Activated CD8-positive, alpha-beta memory T cell treated with anti-CD3 and anti-CD28 coated beads for 1 hour (primary cell): ENCODE measurements around the gene TCHP.
"Not testable (repeated sequence)": the region's sequence is repeated elsewhere in the genome, so short reads cannot be mapped to it uniquely, and the experiment has no call there.

Source experiments
- DNase-seq, 2 donors: peaks; one replicate each; pipeline ENCODE4 v3.0.0-alpha.2; 2020; ENCODE audit warnings: low read depth in 1 of 2; ENCODE audit errors: extremely low read depth in 1 of 2

TCHP gene

DNA sequence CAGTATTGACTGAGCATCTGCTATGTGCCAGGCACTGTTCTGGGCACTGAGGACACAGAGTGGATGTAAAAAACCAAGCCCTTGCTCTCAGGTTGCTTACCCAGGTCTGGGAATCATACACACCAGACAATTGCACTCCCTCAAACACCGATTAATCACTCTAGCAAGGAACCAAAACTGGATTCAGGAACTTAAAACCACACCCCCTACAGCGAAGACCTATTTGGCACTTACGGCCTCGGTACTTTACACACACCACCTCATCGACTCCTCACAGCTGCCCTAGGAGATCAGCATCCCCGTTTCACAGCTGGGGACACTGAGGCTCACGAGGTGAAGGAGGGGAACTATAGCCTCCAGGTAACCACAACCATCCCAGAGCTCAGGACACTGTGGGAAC lies 21.3 kb upstream of the TCHP start:
- no peak for DNase-seq

DNA sequence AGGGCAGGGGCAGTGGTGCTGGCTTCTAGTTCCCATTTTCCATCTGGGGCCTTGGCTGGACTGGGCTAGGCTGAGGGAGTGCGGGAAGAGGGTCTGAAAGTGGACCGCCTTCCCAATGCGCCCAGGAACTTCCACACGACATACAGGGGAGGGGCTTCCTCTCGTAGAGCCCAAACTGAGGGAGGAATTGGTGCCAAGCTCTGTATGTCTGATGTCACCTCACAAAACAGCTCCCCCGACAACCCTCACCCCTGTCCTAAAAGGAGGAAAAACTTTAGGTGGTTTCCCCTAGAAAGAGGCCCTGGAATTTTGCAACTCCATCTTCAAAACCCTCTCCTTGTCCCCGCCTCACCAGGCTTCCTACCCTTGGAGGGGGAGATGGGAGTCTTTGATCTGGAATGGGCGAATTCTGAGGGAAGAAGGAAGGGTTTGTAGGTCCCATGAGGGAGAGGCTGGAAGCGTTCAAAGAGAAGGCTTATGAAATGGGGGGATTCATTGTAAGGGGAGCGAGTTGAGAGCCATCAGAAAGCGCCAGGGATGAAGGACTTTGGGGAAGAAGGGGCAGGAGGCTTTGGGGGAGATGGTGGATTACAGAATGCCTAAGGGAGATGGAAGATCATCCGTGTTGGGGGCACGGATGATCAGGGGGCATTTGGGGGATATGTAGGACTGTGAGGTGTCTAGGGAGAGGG lies 20.6 kb upstream of the TCHP start:
- no peak for DNase-seq

DNA sequence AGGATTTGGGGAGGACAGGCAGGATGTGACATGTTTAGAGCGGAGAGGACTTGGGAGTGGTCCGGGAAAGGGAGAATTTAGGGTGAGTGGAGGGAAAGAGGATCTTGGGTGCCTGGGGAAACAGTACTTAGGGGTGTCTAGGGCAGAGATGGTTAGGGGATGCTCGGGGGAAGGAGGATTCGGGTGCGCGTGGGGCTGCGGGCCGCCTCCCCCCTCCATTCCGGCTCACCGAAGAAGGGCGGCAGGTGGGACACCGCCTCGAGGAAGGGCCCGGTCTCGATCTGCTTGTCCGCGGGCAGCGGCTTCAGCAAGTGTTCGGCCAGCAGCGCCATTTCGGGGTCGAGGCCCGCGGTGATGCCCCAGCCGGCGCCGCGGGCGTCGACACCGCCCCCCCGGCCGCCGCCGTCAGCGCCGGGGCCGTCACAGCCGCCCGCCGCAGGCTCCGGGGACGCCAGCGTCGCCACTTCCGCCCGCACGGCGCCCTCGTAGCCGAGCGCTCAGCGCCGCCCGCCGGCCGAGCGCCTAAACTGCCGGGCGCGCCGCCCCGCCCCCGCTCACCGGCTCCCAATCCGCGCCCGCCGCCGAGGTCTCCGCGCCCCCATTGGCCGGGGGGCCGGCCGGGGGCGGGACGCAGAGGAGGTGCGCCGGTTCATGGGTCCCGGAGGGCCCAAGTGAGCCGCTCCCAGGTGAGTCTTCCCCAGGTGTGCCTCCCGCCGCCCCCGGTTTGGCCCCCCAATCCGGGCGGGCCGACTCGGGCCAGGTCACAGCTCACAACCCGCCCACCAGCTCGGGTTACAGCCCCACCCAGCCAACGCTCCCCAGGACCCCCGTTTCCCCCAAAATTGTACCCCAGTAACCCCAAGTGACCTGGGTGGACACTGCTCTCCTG lies 19.8 kb upstream of the TCHP start, which contains the start of gene GLTP:
TSS of gene GLTP (minus strand) at position 499 of the 889 bp plus-strand sequence. CDS start at position 332, 167 bp downstream.
- peak; percentile 63 to 88 for DNase-seq

DNA sequence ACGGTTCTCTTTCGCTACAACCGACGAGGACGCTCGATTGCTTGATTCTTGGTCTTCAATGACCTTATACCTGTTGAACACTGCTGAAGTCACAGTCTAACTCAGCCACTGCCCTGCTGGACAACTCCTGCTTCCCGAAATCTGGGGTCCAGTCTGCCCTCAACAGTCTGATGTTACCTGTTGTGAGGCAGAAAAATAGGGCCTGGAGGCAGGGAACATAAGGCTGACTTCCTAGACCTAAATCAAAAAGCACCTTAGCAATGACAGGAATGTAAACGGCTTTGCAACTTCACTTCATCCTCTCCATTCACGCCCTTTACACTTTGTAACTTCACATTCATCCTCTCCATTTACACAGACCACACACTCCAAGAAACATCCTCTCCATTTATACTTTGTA lies 19.1 kb upstream of the TCHP start:
- DNase-seq: no peak

DNA sequence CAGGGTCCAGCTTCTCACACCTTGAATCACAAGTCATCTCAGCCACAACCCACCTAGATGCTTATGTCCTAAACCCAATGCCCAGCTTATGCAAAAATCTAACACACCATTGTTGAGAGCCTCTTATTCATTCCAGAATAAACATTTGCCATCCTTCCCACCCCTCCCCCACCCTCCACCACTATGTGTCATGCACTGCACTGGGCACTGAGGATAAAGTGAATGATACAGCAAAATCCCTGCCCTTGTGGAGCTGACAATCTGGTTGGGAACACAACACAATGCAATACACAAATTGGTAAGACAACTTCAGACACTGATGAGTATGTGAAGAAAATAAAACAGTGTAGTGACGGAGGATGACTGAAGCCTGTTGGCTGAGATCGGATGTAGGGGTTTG lies 18.3 kb upstream of the TCHP start:
- no peak for DNase-seq

DNA sequence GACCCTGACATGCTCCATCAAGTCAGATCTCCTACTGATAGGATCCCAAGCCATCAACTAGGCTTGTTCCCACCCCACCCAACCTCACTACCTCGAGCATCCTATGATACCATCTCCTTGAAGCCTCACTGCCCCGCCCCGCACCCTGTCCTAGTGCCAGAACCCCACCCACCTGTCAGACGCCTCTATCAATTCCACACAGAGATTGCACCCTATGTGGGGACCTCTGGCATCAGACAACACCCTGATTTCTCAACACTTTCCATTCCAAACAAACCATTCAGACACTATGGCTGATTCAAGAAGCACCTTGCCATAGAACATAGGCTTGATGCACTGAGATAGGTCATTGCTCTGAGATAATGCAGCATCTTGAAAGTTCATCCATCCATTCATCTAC lies 16.6 kb upstream of the TCHP start:
- no peak for DNase-seq

DNA sequence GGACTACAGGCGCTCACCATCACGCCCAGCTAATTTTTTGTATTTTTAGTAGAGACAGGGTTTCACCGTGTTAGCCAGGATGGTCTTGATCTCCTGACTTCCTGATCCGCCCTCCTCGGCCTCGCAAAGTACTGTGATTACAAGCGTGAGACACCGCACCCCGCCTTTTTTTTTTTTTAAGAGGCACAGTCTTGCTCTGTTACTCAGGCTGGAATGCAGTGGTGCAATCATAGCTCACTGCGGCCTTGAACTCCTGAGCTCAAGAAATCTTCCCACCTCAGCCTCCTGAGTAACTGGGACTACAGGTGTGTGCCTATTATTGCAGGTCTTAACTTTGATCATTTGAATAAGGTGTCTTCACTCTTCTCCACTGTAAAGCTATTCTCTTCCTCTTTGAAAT lies 14.5 kb upstream of the TCHP start:
- no peak for DNase-seq

DNA sequence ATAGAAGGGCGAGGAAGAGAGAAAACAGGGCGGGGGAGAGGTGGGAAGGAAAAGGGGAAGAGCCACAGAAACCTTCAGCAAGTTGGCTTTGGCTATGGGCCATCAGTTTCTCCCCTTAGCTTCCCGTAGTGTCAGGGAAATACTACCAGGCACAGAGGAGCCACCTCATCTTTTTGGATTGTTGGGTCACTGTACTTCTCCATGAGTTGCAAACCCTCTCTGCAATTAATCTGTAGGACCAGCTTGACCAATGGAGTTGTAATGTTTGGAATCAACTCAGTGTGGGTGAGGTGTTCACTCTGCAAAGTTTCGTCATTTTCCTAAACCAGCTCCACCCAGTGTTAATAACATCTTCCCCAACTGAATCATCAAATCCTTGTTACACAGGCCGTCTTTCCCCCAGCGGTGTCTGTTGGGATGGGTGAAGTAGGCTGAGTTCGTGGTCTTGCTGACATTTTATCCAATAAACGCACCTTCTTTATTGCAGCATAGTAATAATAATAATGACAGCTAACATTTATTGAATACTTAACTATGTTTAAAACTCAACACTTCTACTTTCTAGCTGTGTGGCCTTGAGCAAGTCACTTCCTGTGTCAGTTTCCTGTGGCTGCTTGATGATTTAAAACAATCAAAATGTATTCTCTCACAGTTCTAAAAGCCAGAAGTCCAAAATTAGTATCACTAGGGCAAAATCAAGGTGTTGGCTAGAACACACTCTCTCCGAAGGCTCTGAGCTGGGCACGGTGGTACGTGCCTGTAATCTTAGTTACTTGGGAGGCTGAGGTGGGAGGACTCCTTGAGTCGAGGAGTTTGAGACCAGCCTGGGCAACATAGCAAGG lies 11.7 kb upstream of the TCHP start:
- DNase-seq: no peak

DNA sequence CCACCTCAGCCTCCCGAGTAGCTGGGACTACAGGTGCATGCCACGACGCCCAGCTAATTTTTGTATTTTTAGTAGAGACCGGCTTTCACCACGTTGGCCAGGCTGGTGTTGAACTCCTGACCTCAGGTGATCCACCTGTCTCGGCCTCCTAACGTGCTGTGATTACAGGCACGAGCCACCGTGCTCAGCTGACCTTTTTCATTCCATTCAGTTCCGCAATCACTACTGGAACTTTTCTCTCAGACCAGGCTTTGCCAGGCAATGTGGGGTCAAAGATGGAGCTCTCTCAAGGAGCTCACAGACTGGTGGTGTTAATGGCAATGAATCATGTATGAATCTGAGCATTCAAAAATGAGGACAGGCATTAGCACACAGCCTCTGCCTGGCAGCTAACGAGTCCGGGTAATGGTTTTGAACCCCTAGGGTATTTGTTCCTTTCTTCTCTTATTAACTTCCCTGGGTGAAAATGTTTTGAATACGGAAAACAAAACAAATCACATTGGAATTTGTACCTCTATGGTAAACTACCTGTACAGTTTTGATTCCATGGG lies 9.4 kb upstream of the TCHP start:
- DNase-seq: no peak

DNA sequence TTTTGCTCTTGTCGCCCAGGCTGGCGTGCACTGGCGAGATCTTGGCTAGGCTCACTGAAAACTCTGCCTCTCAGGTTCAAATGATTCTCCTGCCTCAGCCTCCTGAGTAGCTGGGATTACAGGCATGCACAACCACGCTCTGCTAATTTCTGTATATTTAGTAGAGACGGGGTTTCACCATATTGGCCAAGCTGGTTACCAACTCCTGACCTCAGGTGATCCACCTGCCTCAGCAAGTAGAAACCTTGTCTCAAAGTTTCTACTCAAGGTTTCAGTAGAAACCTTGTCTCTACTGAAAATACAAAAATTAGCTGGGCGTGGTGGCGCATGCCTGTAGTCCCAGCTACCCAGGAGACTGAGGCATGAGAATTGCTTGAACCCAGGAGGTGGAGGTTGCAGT lies 8.3 kb upstream of the TCHP start:
- DNase-seq: not testable (repeated sequence)

DNA sequence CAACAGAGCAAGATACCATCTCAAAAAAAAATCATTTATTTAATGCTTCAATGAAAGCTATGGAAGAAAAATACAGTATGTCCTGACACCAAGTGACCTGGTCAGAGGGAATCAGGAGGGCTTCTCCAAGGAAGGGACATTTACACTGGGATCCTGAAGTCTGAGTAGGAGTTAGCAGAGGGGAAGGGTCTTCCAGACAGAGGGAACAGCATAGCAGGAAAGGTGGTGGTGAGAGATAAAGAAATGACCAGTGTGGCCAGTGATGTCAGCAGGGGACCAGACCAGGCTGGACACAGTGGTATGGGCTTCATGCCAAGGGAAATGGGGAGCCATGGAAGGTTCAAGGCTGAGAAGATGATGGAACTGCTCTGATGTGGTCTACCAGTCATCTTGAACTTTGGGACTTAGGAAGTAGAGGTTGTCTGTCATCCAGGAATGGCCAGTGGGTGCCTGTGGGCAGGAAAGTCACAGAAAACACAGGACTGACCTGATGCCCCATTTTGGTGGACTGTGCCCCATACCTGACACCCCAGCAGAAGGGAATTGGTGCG lies 7.8 kb upstream of the TCHP start:
- no peak for DNase-seq

DNA sequence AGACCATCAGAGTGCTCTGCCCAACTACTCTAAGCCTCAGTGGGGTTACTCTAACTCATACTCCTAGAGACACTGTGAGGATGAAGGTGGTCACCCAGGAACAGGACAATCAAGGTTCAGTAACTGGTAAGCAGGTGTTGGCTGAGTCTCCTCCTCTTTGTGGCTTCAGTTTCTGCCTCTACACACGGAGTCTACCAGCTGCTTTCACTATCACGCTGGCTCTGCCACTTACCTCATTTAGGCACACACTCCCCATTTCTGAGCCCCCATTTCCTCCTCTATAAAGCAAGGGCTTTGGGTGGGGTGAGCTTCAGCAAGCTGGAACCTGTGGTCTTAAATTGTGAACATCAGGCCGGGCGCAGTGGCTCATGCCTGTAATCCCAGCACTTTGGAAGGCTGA lies 7.3 kb upstream of the TCHP start:
- DNase-seq: no peak

DNA sequence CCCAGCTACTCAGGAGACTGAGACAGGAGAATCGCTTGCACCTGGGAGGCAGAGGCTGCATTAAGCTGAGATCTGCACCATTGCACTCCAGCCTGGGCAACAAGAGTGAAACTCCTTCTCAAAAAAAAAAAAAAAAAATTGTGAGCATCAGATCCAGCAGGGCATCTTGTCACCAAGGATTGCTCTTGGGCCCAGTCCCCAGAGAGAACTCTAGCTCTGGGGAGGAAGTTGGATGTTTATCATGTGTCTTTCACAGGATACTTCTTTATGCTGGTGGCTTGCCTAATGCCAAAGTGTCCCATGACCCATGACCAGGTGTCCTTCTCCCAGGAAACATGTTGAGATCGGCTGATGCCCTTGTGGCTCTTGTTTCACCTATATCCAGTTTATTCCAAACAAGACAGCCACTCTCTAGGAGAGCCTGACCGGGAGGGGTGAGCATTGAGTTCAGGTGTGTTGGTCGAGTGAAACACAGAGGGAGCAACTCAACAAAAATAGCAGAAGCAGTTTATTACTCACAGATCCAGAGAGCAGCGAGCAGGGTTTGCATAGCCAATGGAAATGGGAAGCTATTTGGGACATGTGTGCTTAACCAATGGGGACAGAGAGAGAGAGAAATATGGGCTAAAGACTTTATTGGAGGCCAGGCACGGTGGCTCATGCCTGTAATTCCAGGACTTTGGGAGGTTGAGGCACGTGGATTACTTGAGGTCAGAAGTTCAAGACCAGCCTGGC lies 6.6 kb upstream of the TCHP start:
- no peak for DNase-seq

DNA sequence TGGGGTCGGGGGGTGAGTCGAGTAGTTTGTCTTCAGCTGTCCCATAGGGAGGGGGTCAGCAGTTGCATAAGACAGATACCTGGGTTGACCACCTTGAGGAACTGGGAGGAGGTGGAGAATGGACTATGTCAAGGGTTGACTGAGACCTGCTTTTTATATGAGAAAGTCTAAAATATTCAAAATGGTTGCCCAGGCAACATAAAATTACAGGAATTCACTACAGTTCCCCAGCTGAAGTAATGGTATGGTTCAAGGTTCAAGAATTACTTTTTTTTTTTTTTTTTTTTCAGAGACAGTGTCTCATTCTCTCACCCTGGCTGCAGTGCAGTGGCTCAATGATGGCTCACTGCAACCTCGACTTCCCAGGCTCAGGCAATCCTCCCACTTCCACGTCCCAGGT lies 5.1 kb upstream of the TCHP start:
- DNase-seq: no peak

DNA sequence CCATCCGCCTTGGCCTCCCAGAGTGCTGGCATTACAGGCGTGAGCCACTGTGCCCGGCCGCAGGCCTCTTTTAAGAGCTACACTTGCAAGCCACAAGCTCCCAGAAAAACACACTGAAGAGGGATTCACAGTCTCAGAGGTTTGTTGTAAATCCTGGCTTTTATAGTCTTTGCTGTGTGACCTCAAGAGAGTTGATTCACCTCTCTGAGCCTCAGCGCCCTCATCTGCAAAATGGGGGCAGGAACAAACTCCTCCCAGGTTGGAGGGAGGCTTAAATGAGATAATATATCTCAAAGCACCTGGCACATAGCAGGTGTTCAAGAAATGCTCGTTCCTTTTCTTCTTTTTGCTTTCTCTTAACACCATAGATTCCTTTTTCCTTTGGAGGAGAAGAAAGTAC lies 3.9 kb upstream of the TCHP start:
- no peak for DNase-seq

DNA sequence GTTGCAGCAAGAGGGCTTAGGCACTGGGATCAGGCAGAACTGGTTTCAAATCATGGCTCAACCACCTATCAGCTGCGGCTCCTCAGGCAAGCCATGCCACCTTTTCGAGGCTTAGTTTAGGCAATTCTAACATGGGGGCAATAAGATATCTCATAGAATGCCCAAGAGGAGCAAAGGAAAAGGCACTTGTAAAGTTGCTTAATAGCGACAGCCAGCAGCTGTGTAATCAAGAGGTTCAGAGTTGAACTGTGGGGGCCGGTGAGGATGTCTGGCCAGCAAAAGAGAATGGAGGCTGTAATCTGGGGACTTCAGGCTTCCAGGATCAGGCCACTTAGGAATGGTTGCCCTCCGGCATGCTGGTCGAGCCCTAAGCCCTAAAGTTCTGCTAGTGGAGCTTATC lies 3.0 kb upstream of the TCHP start:
- no peak for DNase-seq

DNA sequence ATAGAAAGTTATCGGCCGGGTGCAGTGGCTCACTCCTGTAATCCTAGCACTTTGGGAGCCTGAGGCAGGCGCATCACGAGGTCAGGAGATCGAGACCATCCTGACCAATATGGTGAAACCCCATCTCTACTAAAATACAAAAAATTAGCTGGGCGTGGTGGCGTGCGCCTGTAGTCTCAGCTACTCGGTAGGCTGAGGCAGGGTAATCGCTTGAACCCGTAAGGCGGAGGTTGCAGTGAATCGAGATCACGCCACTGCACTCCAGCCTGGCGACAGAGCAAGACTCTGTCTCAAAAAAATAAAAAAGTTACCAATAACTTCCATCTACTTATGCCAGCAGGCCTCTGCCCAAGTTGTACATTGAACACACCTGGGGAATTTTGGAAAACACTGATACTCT lies 729 bp upstream of the TCHP start:
- DNase-seq: not testable (repeated sequence)

DNA sequence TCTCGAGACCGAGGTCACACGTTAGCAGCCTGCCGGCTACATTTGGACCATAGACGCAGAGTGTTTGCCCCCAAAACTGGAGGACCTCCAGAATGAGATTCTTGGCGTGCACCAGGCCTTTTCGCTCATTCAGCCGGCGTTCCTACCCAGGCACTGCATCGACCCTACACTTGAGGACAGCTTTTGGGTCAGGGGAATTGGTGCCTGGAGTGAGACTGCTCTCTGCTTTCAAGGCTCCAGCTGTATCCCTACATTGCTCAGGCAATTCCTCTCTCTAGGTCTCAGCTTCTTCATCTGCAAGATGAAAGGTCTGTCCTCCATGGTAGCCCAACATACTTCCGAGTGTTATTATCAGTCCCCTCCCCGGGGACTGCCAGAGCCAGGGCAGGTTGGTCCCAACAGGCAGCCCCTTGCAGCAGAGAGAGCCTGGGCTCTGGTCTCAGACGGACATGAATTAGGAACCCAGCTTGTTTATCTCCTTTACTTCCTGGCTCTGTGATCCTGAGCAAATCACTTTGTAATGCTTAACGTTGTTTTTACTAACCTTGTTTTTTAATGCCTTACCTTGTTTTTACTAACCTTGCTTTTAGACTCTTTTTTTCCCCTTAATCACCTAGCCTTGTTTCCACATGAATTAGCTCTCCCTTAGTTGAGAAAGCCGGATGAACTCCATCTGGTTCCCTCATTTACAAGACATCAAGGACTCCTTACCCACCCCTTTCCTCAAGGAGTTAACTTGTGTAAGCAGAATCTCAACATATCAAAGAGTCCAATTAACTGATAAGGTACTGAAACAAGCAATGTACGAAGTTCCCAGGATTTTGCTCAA lies 892 bp downstream of the TCHP start:
- DNase-seq: no peak

DNA sequence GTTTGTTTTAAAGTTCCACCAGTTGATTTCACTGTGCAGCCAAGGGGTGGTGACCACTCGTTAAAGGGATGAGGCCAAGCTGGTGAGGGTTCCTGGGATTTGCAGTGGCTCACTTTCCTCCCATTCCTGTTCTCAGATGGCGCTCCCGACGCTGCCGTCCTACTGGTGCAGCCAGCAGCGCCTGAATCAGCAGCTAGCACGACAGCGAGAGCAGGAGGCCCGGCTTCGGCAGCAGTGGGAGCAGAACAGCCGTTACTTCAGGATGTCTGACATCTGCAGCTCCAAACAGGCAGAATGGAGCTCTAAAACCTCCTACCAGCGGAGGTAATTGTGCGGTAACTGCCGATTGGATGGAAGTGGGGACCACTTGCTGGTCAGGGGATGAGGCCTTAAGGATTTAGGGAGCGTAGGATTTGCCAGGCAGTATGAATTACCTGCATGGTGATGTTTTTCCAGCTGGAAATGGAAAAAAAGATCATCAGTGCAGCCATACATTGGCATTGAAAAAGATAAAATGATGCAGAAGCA lies 2.9 kb downstream of the TCHP start:
- DNase-seq: no peak
